Trophoblast cell (in vitro differentiated cells and primary cell): ENCODE results near the gene SH3TC2.

Experiments used
- DNase-seq, 2 donors: peaks; one replicate each; pipeline ENCODE4 v3.0.0-alpha.2; 2016
- H2AFZ ChIP-seq: 2 replicates; pipeline ENCODE4 v1.6.1; 2013; ENCODE audit warnings: low read length, moderate library complexity, mild to moderate bottlenecking; ENCODE audit not compliant: insufficient read depth, poor library complexity
- H2AK5ac ChIP-seq: 2 replicates; pipeline ENCODE4 v1.6.1; 2013; ENCODE audit warnings: mild to moderate bottlenecking, low read length
- H2BK120ac ChIP-seq: 2 replicates; pipeline ENCODE4 v1.6.1; 2013; ENCODE audit warnings: low read length, mild to moderate bottlenecking, moderate library complexity; ENCODE audit not compliant: insufficient read depth, poor library complexity
- H2BK12ac ChIP-seq: 2 replicates; pipeline ENCODE4 v1.6.1; 2013; ENCODE audit warnings: mild to moderate bottlenecking, low read length, moderate library complexity
- H2BK5ac ChIP-seq: 2 replicates; pipeline ENCODE4 v1.6.1; 2013; ENCODE audit warnings: low read length, low read depth, moderate library complexity, mild to moderate bottlenecking; ENCODE audit not compliant: poor library complexity
- H3K14ac ChIP-seq: 2 replicates; pipeline ENCODE4 v1.6.1; 2013; ENCODE audit warnings: mild to moderate bottlenecking, low read length
- H3K18ac ChIP-seq: 2 replicates; pipeline ENCODE4 v1.6.1; 2013; ENCODE audit warnings: mild to moderate bottlenecking, low read length
- H3K23ac ChIP-seq: 2 replicates; pipeline ENCODE4 v1.6.1; 2013; ENCODE audit warnings: low read length
- H3K27ac ChIP-seq: 2 replicates; pipeline ENCODE4 v1.5.1; 2013; ENCODE audit warnings: low read depth, mild to moderate bottlenecking, inconsistent platforms, low read length, moderate library complexity
- H3K27me3 ChIP-seq: 2 replicates; pipeline ENCODE4 v1.6.1; 2013; ENCODE audit warnings: inconsistent platforms, mild to moderate bottlenecking, low read length, moderate library complexity; ENCODE audit not compliant: insufficient read depth
- H3K36me3 ChIP-seq, 2 experiments: 1 replicate in 1 of 2; 2 replicates in 1 of 2; pipeline ENCODE4 v1.6.1; 2013; ENCODE audit warnings: low read length in 2 of 2, mild to moderate bottlenecking in 2 of 2, moderate library complexity in 1 of 2; ENCODE audit not compliant: insufficient read depth in 2 of 2, control insufficient read depth in 1 of 2
- H3K4ac ChIP-seq: 2 replicates; pipeline ENCODE4 v1.6.1; 2013; ENCODE audit warnings: low read depth, mild to moderate bottlenecking, low read length, moderate library complexity
- H3K4me1 ChIP-seq, 2 experiments: 1 replicate in 1 of 2; 2 replicates in 1 of 2; pipeline ENCODE4 v1.6.1; 2013; ENCODE audit warnings: low read length in 2 of 2, mild to moderate bottlenecking in 2 of 2, moderate library complexity in 1 of 2; ENCODE audit not compliant: insufficient read depth in 2 of 2, control insufficient read depth in 1 of 2
- H3K4me2 ChIP-seq: 2 replicates; pipeline ENCODE4 v1.6.1; 2013; ENCODE audit warnings: inconsistent platforms, mild to moderate bottlenecking, low read length, moderate library complexity
- H3K4me3 ChIP-seq: 2 replicates; pipeline ENCODE4 v1.5.1; 2013; ENCODE audit warnings: mild to moderate bottlenecking, low read depth, low read length, inconsistent platforms
- H3K79me1 ChIP-seq: one replicate; pipeline ENCODE4 v1.6.1; 2013; ENCODE audit warnings: low read length
- H3K79me2 ChIP-seq: 2 replicates; pipeline ENCODE4 v1.6.1; 2013; ENCODE audit warnings: low read length, mild to moderate bottlenecking; ENCODE audit not compliant: control insufficient read depth, insufficient read depth, poor library complexity
- H3K9ac ChIP-seq: 2 replicates; pipeline ENCODE4 v1.6.1; 2013; ENCODE audit warnings: mild to moderate bottlenecking, low read length
- H3K9me3 ChIP-seq: 2 replicates; pipeline ENCODE4 v1.6.1; 2013; ENCODE audit warnings: low read depth, mild to moderate bottlenecking, control low read depth, inconsistent platforms, low read length; ENCODE audit not compliant: insufficient read depth
- H4K12ac ChIP-seq: 2 replicates; pipeline ENCODE4 v1.6.1; 2013; ENCODE audit warnings: low read depth, mild to moderate bottlenecking, low read length, moderate library complexity
- H4K8ac ChIP-seq: 2 replicates; pipeline ENCODE4 v1.6.1; 2013; ENCODE audit warnings: low read depth, mild to moderate bottlenecking, low read length, moderate library complexity
- H4K91ac ChIP-seq: one replicate; pipeline ENCODE4 v1.6.1; 2013; ENCODE audit warnings: low read depth, mild to moderate bottlenecking, low read length, moderate library complexity
- WGBS: extraction: QIAGEN DNeasy Blood & Tissue Kit; methylation state at CpG from one replicate; pipeline ENCODE4 v1.1.7; 2013; ENCODE audit warnings: missing lambda C conversion rate; ENCODE audit not compliant: insufficient read length, insufficient coverage; ENCODE audit errors: extremely low coverage; 5-methylcytosine and 5-hydroxymethylcytosine counted together

SH3TC2 gene

GRCh38 chr5:149071756-149072155, 8.9 kb upstream of the SH3TC2 start:
- H3K23ac ChIP-seq: no peak overlapping the region
- H2BK12ac ChIP-seq: no peak overlapping the region
- no peak for DNase-seq
- no peak overlapping the region for H3K9ac ChIP-seq
- no peaks in the 10 kb centered on the region for H3K27me3 ChIP-seq
- H4K8ac ChIP-seq: no peak overlapping the region
- H2BK5ac ChIP-seq: no peak overlapping the region
- peaks cover 1% of the 10 kb centered on the region for H3K79me1 ChIP-seq
- no peak overlapping the region for H3K4ac ChIP-seq
- no peaks in the 10 kb centered on the region for H3K9me3 ChIP-seq
- no peak overlapping the region for H3K27ac ChIP-seq
- H3K4me3 ChIP-seq: no peak overlapping the region
- H3K4me1 ChIP-seq: peaks cover 4 to 6% of the 10 kb centered on the region in 2 experiments
- no peak overlapping the region for H2BK120ac ChIP-seq
- H2AFZ ChIP-seq: no peak overlapping the region
- WGBS: no CpG with 5 or more reads among the region's 2 CpGs
- no peaks in the 10 kb centered on the region for H3K36me3 ChIP-seq
- H2AK5ac ChIP-seq: no peak overlapping the region
- H3K4me2 ChIP-seq: no peak overlapping the region
- H4K12ac ChIP-seq: no peak overlapping the region
- no peak overlapping the region for H3K14ac ChIP-seq
- H4K91ac ChIP-seq: no peak overlapping the region
- no peaks in the 10 kb centered on the region for H3K79me2 ChIP-seq
- no peak overlapping the region for H3K18ac ChIP-seq

- no CpG with 5 or more reads among the region's 1 CpG for WGBS
- no peak overlapping the region for H3K23ac ChIP-seq
- no peak for DNase-seq
Measured at GRCh38 chr5:149071216-149071615, 8.4 kb upstream of the SH3TC2 start.

GRCh38 chr5:149069711-149070110, 6.8 kb upstream of the SH3TC2 start:
- peaks cover 1% of the 10 kb centered on the region for H3K79me1 ChIP-seq
- H2BK12ac ChIP-seq: no peak overlapping the region
- H3K4ac ChIP-seq: no peak overlapping the region
- no peak overlapping the region for H3K27ac ChIP-seq
- no CpG with 5 or more reads among the region's 2 CpGs for WGBS
- no peaks in the 10 kb centered on the region for H3K36me3 ChIP-seq
- no peaks in the 10 kb centered on the region for H3K79me2 ChIP-seq
- H3K18ac ChIP-seq: no peak overlapping the region
- no peaks in the 10 kb centered on the region for H3K27me3 ChIP-seq
- H2BK5ac ChIP-seq: no peak overlapping the region
- H4K91ac ChIP-seq: no peak overlapping the region
- no peak overlapping the region for H3K4me2 ChIP-seq
- no peak overlapping the region for H2AK5ac ChIP-seq
- no peak overlapping the region for H3K4me3 ChIP-seq
- no peak overlapping the region for H2AFZ ChIP-seq
- H3K9ac ChIP-seq: no peak overlapping the region
- peaks cover 4 to 6% of the 10 kb centered on the region in 2 experiments for H3K4me1 ChIP-seq
- no peaks in the 10 kb centered on the region for H3K9me3 ChIP-seq
- H2BK120ac ChIP-seq: no peak overlapping the region
- no peak overlapping the region for H3K23ac ChIP-seq
- DNase-seq: peak; percentile 56 to 87
- no peak overlapping the region for H4K8ac ChIP-seq
- no peak overlapping the region for H3K14ac ChIP-seq
- no peak overlapping the region for H4K12ac ChIP-seq

More at GRCh38 chr5:149071216-149071615, 8.4 kb upstream of the SH3TC2 start:
- Histone ChIP-seq H4K12ac (no peak overlapping the region), H2BK120ac (no peak overlapping the region), H3K79me2 (no peaks in the 10 kb centered on the region), H2BK12ac (no peak overlapping the region), H3K4me1 (peaks cover 4 to 6% of the 10 kb centered on the region in 2 experiments), H3K36me3 (no peaks in the 10 kb centered on the region), H4K91ac (no peak overlapping the region), H3K4me2 (no peak overlapping the region), H3K9me3 (no peaks in the 10 kb centered on the region), H3K14ac (no peak overlapping the region), H4K8ac (no peak overlapping the region), H2AK5ac (no peak overlapping the region), H3K4ac (no peak overlapping the region), H3K79me1 (peaks cover 1% of the 10 kb centered on the region), H3K4me3 (no peak overlapping the region), H3K9ac (no peak overlapping the region), H3K27me3 (no peaks in the 10 kb centered on the region), H2AFZ (no peak overlapping the region), H3K18ac (no peak overlapping the region), H2BK5ac (no peak overlapping the region), H3K27ac (no peak overlapping the region)

- no peak overlapping the region for H3K4ac ChIP-seq
- H2AFZ ChIP-seq: no peak overlapping the region
- no peak overlapping the region for H3K4me3 ChIP-seq
- no peak overlapping the region for H3K18ac ChIP-seq
- H2BK5ac ChIP-seq: no peak overlapping the region
- H3K27ac ChIP-seq: peak overlapping the region; percentile 17
- no peak overlapping the region for H3K4me2 ChIP-seq
- H3K79me1 ChIP-seq: peaks cover 8% of the 10 kb centered on the region
- H3K79me2 ChIP-seq: no peaks in the 10 kb centered on the region
- peak; percentile 35 to 79 for DNase-seq
- H3K14ac ChIP-seq: peak overlapping the region; percentile 37
- peaks cover 18 to 20% of the 10 kb centered on the region in 2 experiments for H3K4me1 ChIP-seq
- no CpG with 5 or more reads among the region's 2 CpGs for WGBS
- H3K9me3 ChIP-seq: no peaks in the 10 kb centered on the region
- H2BK12ac ChIP-seq: no peak overlapping the region
- no peaks in the 10 kb centered on the region for H3K36me3 ChIP-seq
- H2AK5ac ChIP-seq: no peak overlapping the region
- H4K12ac ChIP-seq: no peak overlapping the region
- no peak overlapping the region for H3K9ac ChIP-seq
- H4K8ac ChIP-seq: no peak overlapping the region
- H3K23ac ChIP-seq: no peak overlapping the region
- H3K27me3 ChIP-seq: no peaks in the 10 kb centered on the region
- peak overlapping the region; percentile 30 for H4K91ac ChIP-seq
- H2BK120ac ChIP-seq: no peak overlapping the region
Measured at GRCh38 chr5:149063896-149064478, 1.1 kb upstream of the SH3TC2 start.
